HUES64 (cell line): ENCODE results near the gene LTB4R2.

Source experiments
- H3K27ac ChIP-seq: 2 replicates; pipeline ENCODE4 v1.7.0; 2013; ENCODE audit warnings: low read depth, low read length, inconsistent platforms
- H3K27me3 ChIP-seq: 2 replicates; pipeline ENCODE4 v1.6.1; 2013; ENCODE audit warnings: mild to moderate bottlenecking, low read length; ENCODE audit not compliant: insufficient read depth
- H3K36me3 ChIP-seq: 2 replicates; pipeline ENCODE4 v1.6.1; 2013; ENCODE audit warnings: mild to moderate bottlenecking, low read length; ENCODE audit not compliant: insufficient read depth
- H3K4me1 ChIP-seq: 2 replicates; pipeline ENCODE4 v1.6.1; 2013; ENCODE audit warnings: mild to moderate bottlenecking, low read length, moderate library complexity; ENCODE audit not compliant: insufficient read depth
- H3K4me3 ChIP-seq: 2 replicates; pipeline ENCODE4 v1.5.1; 2013; ENCODE audit warnings: mild to moderate bottlenecking, low read length, moderate library complexity
- H3K9ac ChIP-seq: 2 replicates; pipeline ENCODE4 v1.6.1; 2013; ENCODE audit warnings: mild to moderate bottlenecking, low read depth, low read length
- H3K9me3 ChIP-seq: 2 replicates; pipeline ENCODE4 v1.6.1; 2013; ENCODE audit warnings: low read depth, low read length; ENCODE audit not compliant: insufficient read depth
- WGBS: fragments of 150-250, 120-280 bp; methylation state at CpG from one replicate; pipeline ENCODE4 v1.1.7; 2013; ENCODE audit warnings: missing lambda C conversion rate; 5-methylcytosine and 5-hydroxymethylcytosine counted together

The LTB4R2 gene

GRCh38 chr14:24277606-24278321 lies 32.2 kb upstream of the LTB4R2 start:
- Histone ChIP-seq H3K27me3 (no peaks in the 10 kb centered on the region), H3K9ac (no peak overlapping the region; the same call in 1 of the 2 replicates), H3K9me3 (no peaks in the 10 kb centered on the region), H3K36me3 (no peaks in the 10 kb centered on the region), H3K4me3 (no peak overlapping the region), H3K4me1 (no peaks in the 10 kb centered on the region), H3K27ac (no peak overlapping the region)
- WGBS = 94% methylated on average over 11 of the region's 11 CpGs

- H3K9me3 ChIP-seq = no peaks in the 10 kb centered on the region
- 94% methylated on average over 5 of the region's 5 CpGs for WGBS
- H3K27me3 ChIP-seq = no peaks in the 10 kb centered on the region
- no peak overlapping the region for H3K9ac ChIP-seq
- no peaks in the 10 kb centered on the region for H3K4me1 ChIP-seq
- H3K27ac ChIP-seq = no peak overlapping the region
- no peak overlapping the region for H3K4me3 ChIP-seq
- no peaks in the 10 kb centered on the region for H3K36me3 ChIP-seq
Measured at GRCh38 chr14:24278424-24278823, 31.5 kb upstream of the LTB4R2 start.

- Histone ChIP-seq H3K27ac (no peak overlapping the region), H3K9me3 (no peaks in the 10 kb centered on the region), H3K9ac (no peak overlapping the region; the same call in 1 of the 2 replicates), H3K27me3 (no peaks in the 10 kb centered on the region), H3K36me3 (no peaks in the 10 kb centered on the region), H3K4me3 (no peak overlapping the region), H3K4me1 (no peaks in the 10 kb centered on the region)
- 90% methylated on average over 11 of the region's 11 CpGs for WGBS
Measured at GRCh38 chr14:24279301-24280186, 30.4 kb upstream of the LTB4R2 start.

GRCh38 chr14:24280797-24281460 lies 29.0 kb upstream of the LTB4R2 start:
- Histone ChIP-seq H3K27ac (no peak overlapping the region), H3K9ac (no peak overlapping the region), H3K27me3 (no peaks in the 10 kb centered on the region), H3K4me1 (no peaks in the 10 kb centered on the region), H3K9me3 (no peaks in the 10 kb centered on the region), H3K36me3 (no peaks in the 10 kb centered on the region), H3K4me3 (no peak overlapping the region)
- WGBS = 92% methylated on average over 6 of the region's 6 CpGs

GRCh38 chr14:24281636-24282035 lies 28.3 kb upstream of the LTB4R2 start:
- H3K4me3 ChIP-seq = no peak overlapping the region
- 90% methylated on average over 7 of the region's 7 CpGs for WGBS

GRCh38 chr14:24282736-24283135 lies 27.2 kb upstream of the LTB4R2 start:
- 80% methylated on average over 3 of the region's 3 CpGs for WGBS
- Histone ChIP-seq H3K27ac (no peak overlapping the region), H3K4me3 (no peak overlapping the region), H3K9me3 (no peaks in the 10 kb centered on the region), H3K4me1 (no peaks in the 10 kb centered on the region), H3K27me3 (no peaks in the 10 kb centered on the region), H3K36me3 (no peaks in the 10 kb centered on the region), H3K9ac (no peak overlapping the region)

More at GRCh38 chr14:24281636-24282035, 28.3 kb upstream of the LTB4R2 start:
- Histone ChIP-seq H3K27me3 (no peaks in the 10 kb centered on the region), H3K36me3 (no peaks in the 10 kb centered on the region), H3K9me3 (no peaks in the 10 kb centered on the region), H3K27ac (no peak overlapping the region), H3K9ac (no peak overlapping the region), H3K4me1 (no peaks in the 10 kb centered on the region)

- Histone ChIP-seq H3K27me3 (no peaks in the 10 kb centered on the region), H3K9me3 (no peaks in the 10 kb centered on the region), H3K27ac (no peak overlapping the region), H3K9ac (no peak overlapping the region), H3K4me1 (no peaks in the 10 kb centered on the region), H3K4me3 (no peak overlapping the region), H3K36me3 (no peaks in the 10 kb centered on the region)
- WGBS = 84% methylated on average over 5 of the region's 5 CpGs
Measured at GRCh38 chr14:24283796-24284460, 26.0 kb upstream of the LTB4R2 start.

GRCh38 chr14:24284501-24285035 lies 25.4 kb upstream of the LTB4R2 start:
- Histone ChIP-seq H3K9me3 (no peaks in the 10 kb centered on the region), H3K36me3 (peaks cover 4% of the 10 kb centered on the region; the same call in 1 of the 2 replicates), H3K4me3 (no peak overlapping the region), H3K9ac (no peak overlapping the region), H3K27ac (no peak overlapping the region), H3K27me3 (no peaks in the 10 kb centered on the region), H3K4me1 (no peaks in the 10 kb centered on the region)
- 81% methylated on average over 11 of the region's 11 CpGs for WGBS

- no peak overlapping the region for H3K4me3 ChIP-seq
- no peak overlapping the region for H3K27ac ChIP-seq
- peaks cover 11% of the 10 kb centered on the region for H3K36me3 ChIP-seq
- no peak overlapping the region for H3K9ac ChIP-seq
- no peaks in the 10 kb centered on the region for H3K4me1 ChIP-seq
- H3K9me3 ChIP-seq = no peaks in the 10 kb centered on the region
- no peaks in the 10 kb centered on the region for H3K27me3 ChIP-seq
- WGBS = 88% methylated on average over 4 of the region's 4 CpGs
Measured at GRCh38 chr14:24285351-24285750, 24.6 kb upstream of the LTB4R2 start.

GRCh38 chr14:24286996-24287395 lies 22.9 kb upstream of the LTB4R2 start:
- Histone ChIP-seq H3K4me1 (no peaks in the 10 kb centered on the region), H3K27me3 (no peaks in the 10 kb centered on the region), H3K4me3 (no peak overlapping the region), H3K9me3 (no peaks in the 10 kb centered on the region), H3K9ac (no peak overlapping the region), H3K36me3 (peaks cover 16% of the 10 kb centered on the region), H3K27ac (no peak overlapping the region)
- WGBS = 95% methylated on average over 5 of the region's 5 CpGs
